ENCODE measurements around the gene RARG.
A peak's percentile ranks its signal among the peaks of the same experiment; 100 is the strongest.

GRCh38 chr12:53205747-53206419 lies 26.1 kb downstream of the RARG start:
- TF ChIP-seq POLR2AphosphoS5 (IDR thresholded peaks at IDR 0.05; ENCODE audit: low read depth, low read length) (peak; percentile 58; the same call in 1 of the 2 replicates), POLR2A (IDR thresholded peaks at IDR 0.05; ENCODE audit: low read depth, low read length) (0 out of 2 replicates have a peak, but pooled peaks have one; percentile 24), TAF1 (IDR thresholded peaks at IDR 0.05; ENCODE audit: low read depth, low read length) (no peak), POU2F2 (IDR thresholded peaks at IDR 0.05; ENCODE audit: low read depth, low read length) (peak; percentile 79), PAX5 (IDR thresholded peaks at IDR 0.05; ENCODE audit: insufficient read depth, low read length, severe bottlenecking) (peak; percentile 47)

Data from GM12891 (cell line).